PC-3 (cell line): ENCODE data around the gene ZNF831.

ENCODE experiments used
- EZH2 ChIP-seq: fragments of 300-600 bp; sonication (generic); IDR thresholded peaks from one replicate; pipeline ENCODE4 v1.6.1; 2017; ENCODE audit warnings: antibody characterized with exemption, mild to moderate bottlenecking, low read length; ENCODE audit not compliant: unreplicated experiment
- TF ChIP-seq, protein P1 (sequence below): fragments of 300-600 bp; sonication (generic); conservative IDR thresholded peaks from 2 replicates; pipeline ENCODE4 v1.5.1; 2017; ENCODE audit warnings: antibody characterized with exemption, low read depth, mild to moderate bottlenecking, low read length

GRCh38 chr20:59160389-59161115 is 3.1 kb upstream of the ZNF831 start:
- TF ChIP-seq, protein P1, sequence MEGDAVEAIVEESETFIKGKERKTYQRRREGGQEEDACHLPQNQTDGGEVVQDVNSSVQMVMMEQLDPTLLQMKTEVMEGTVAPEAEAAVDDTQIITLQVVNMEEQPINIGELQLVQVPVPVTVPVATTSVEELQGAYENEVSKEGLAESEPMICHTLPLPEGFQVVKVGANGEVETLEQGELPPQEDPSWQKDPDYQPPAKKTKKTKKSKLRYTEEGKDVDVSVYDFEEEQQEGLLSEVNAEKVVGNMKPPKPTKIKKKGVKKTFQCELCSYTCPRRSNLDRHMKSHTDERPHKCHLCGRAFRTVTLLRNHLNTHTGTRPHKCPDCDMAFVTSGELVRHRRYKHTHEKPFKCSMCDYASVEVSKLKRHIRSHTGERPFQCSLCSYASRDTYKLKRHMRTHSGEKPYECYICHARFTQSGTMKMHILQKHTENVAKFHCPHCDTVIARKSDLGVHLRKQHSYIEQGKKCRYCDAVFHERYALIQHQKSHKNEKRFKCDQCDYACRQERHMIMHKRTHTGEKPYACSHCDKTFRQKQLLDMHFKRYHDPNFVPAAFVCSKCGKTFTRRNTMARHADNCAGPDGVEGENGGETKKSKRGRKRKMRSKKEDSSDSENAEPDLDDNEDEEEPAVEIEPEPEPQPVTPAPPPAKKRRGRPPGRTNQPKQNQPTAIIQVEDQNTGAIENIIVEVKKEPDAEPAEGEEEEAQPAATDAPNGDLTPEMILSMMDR = no peak
- TF ChIP-seq EZH2 = no peak
